ENCODE measurements around the gene LRBA. TPM values are rescaled to one million over a fixed set of nuclear protein-coding genes. Genes with fewer than 3 reads are reported as not detected.

LRBA gene
- total RNA-seq, 1 experiment from 2014 or later: 69.1 TPM

- Mint-ChIP-seq H3K4me1 (no peaks in the 10 kb centered on the region), H3K4me3 (no peak overlapping the region), H3K27me3 (ENCODE audit: low read depth) (no peaks in the 10 kb centered on the region), H3K9me3 (no peaks in the 10 kb centered on the region), H3K27ac (no peak overlapping the region), H3K36me3 (peaks cover 56% of the 10 kb centered on the region)
- ATAC-seq: peak; percentile 32; the same call in 1 of the 2 replicates
- TF ChIP-seq KAT7 (CRISPR knock-in tag; IDR thresholded peaks at IDR 0.05; ENCODE audit: borderline replicate concordance): no peak
- no peak for TF ChIP-seq TCF7 (CRISPR knock-in tag; IDR thresholded peaks at IDR 0.05; ENCODE audit: low read depth)
- TF ChIP-seq ZNF416 (CRISPR knock-in tag; IDR thresholded peaks at IDR 0.05): no peak
- no peak for TF ChIP-seq ZNF532 (CRISPR knock-in tag; IDR thresholded peaks at IDR 0.05; ENCODE audit: borderline replicate concordance)
- no peak for TF ChIP-seq ZNF317 (CRISPR knock-in tag; IDR thresholded peaks at IDR 0.05; ENCODE audit: borderline replicate concordance, low read depth)
- no peak for TF ChIP-seq NR3C1 (CRISPR knock-in tag; conservative IDR thresholded peaks at IDR 0.05; ENCODE audit: low read depth)
- TF ChIP-seq, protein P1, sequence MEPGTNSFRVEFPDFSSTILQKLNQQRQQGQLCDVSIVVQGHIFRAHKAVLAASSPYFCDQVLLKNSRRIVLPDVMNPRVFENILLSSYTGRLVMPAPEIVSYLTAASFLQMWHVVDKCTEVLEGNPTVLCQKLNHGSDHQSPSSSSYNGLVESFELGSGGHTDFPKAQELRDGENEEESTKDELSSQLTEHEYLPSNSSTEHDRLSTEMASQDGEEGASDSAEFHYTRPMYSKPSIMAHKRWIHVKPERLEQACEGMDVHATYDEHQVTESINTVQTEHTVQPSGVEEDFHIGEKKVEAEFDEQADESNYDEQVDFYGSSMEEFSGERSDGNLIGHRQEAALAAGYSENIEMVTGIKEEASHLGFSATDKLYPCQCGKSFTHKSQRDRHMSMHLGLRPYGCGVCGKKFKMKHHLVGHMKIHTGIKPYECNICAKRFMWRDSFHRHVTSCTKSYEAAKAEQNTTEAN (CRISPR knock-in tag; IDR thresholded peaks at IDR 0.05): no peak
- TF ChIP-seq RORB (CRISPR knock-in tag; IDR thresholded peaks at IDR 0.05): no peak
- no peak for TF ChIP-seq MXD4 (CRISPR knock-in tag; IDR thresholded peaks at IDR 0.05; ENCODE audit: borderline replicate concordance)
- no peak for TF ChIP-seq FOXP1 (CRISPR knock-in tag; IDR thresholded peaks at IDR 0.05; ENCODE audit: borderline replicate concordance)
- TF ChIP-seq NR2C2 (CRISPR knock-in tag; IDR thresholded peaks at IDR 0.05): no peak
- TF ChIP-seq OVOL2 (CRISPR knock-in tag; IDR thresholded peaks at IDR 0.05; ENCODE audit: borderline replicate concordance): no peak
- TF ChIP-seq, protein P2, sequence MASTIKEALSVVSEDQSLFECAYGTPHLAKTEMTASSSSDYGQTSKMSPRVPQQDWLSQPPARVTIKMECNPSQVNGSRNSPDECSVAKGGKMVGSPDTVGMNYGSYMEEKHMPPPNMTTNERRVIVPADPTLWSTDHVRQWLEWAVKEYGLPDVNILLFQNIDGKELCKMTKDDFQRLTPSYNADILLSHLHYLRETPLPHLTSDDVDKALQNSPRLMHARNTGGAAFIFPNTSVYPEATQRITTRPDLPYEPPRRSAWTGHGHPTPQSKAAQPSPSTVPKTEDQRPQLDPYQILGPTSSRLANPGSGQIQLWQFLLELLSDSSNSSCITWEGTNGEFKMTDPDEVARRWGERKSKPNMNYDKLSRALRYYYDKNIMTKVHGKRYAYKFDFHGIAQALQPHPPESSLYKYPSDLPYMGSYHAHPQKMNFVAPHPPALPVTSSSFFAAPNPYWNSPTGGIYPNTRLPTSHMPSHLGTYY (CRISPR knock-in tag; IDR thresholded peaks at IDR 0.05): no peak
- TF ChIP-seq NFATC4 (CRISPR knock-in tag; IDR thresholded peaks at IDR 0.05): no peak
- TF ChIP-seq FOXJ3 (CRISPR knock-in tag; IDR thresholded peaks at IDR 0.05; ENCODE audit: borderline replicate concordance): no peak
- DNase-seq (ENCODE audit: low spot score): no peak
- ChIA-PET CTCF (interaction anchor here (0.7 kb wide), 1 partner anchor 18 kb away, joined by 3 read pairs; no protein-coding TSS in a partner anchor), POLR2A (no interaction called here)
Measured at GRCh38 chr4:150849016-150849415, 166.1 kb downstream of the LRBA start.

- DNase-seq (ENCODE audit: low spot score): no peak
- no peaks in the 10 kb centered on the region for H3K27me3 Mint-ChIP-seq (ENCODE audit: low read depth)
- no peak overlapping the region for H3K4me3 Mint-ChIP-seq
- no peaks in the 10 kb centered on the region for H3K9me3 Mint-ChIP-seq
- no peaks in the 10 kb centered on the region for H3K4me1 Mint-ChIP-seq
- no peak for ATAC-seq
- ChIA-PET POLR2A (no interaction called here), CTCF (no interaction called here)
- no peak overlapping the region for H3K27ac Mint-ChIP-seq
- peaks cover 33% of the 10 kb centered on the region for H3K36me3 Mint-ChIP-seq
- TF ChIP-seq CREB1 (CRISPR knock-in tag; IDR thresholded peaks at IDR 0.05) (no peak), FOXP1 (CRISPR knock-in tag; IDR thresholded peaks at IDR 0.05; ENCODE audit: borderline replicate concordance) (no peak), ZNF121 (CRISPR knock-in tag; IDR thresholded peaks at IDR 0.05) (no peak), SP1 (CRISPR knock-in tag; conservative IDR thresholded peaks at IDR 0.05) (no peak), PREB (CRISPR knock-in tag; IDR thresholded peaks at IDR 0.05; ENCODE audit: borderline replicate concordance) (no peak), ZNF396 (CRISPR knock-in tag; IDR thresholded peaks at IDR 0.05; ENCODE audit: borderline replicate concordance) (no peak), NFATC4 (CRISPR knock-in tag; IDR thresholded peaks at IDR 0.05) (no peak), TCF7 (CRISPR knock-in tag; IDR thresholded peaks at IDR 0.05; ENCODE audit: low read depth) (no peak), AR (CRISPR knock-in tag; IDR thresholded peaks at IDR 0.05) (no peak), RORB (CRISPR knock-in tag; IDR thresholded peaks at IDR 0.05) (no peak), EMX1 (CRISPR knock-in tag; IDR thresholded peaks at IDR 0.05) (no peak), FOXJ3 (CRISPR knock-in tag; IDR thresholded peaks at IDR 0.05; ENCODE audit: borderline replicate concordance) (no peak), MAX (CRISPR knock-in tag; IDR thresholded peaks at IDR 0.05) (no peak), SOX15 (CRISPR knock-in tag; IDR thresholded peaks at IDR 0.05) (no peak), USF1 (CRISPR knock-in tag; IDR thresholded peaks at IDR 0.05) (no peak)
Measured at GRCh38 chr4:150828159-150828558, 186.9 kb downstream of the LRBA start.
